ENCODE results near the gene NCOA6.
"Not testable (repeated sequence)": the region's sequence is repeated elsewhere in the genome, so short reads cannot be mapped to it uniquely, and the experiment has no call there.

NCOA6 gene

DNA sequence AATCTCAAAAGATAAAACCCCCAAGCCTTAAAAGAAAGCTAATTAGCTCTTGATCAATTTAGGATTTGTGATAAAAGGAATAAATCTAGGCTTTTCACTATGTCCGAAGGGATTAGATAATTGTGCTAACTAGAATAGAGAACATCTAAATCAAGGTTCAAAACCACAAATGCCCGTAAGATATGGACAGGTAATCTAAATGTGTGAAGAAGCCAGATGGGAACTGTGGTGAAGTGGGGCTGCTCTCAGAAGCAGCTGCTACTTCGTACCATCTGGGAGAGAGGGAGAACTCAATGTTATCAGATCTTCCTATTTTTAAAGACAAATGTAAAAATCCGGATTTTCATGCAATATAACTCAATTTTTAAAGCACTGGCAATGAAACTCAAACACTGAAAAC, 44.2 kb downstream of the NCOA6 start:
- Histone ChIP-seq H3K36me3 (ENCODE audit: insufficient read depth, low read length) (peaks cover 11% of the 10 kb centered on the region; the same call in 1 of the 2 replicates), H3K27ac (ENCODE audit: low read depth, low read length, poor library complexity, severe bottlenecking) (no peak overlapping the region), H3K4me3 (ENCODE audit: low read depth, low read length, poor library complexity, severe bottlenecking) (no peak overlapping the region), H3K4me2 (ENCODE audit: low read length) (no peak overlapping the region), H3K9me3 (ENCODE audit: low read length) (no peaks in the 10 kb centered on the region), H2AFZ (ENCODE audit: low read length) (no peak overlapping the region), H3K9ac (ENCODE audit: low read length) (no peak overlapping the region), H3K4me1 (ENCODE audit: insufficient read depth, low read length, severe bottlenecking) (no peaks in the 10 kb centered on the region), H3K27me3 (ENCODE audit: insufficient read depth, low read length) (no peaks in the 10 kb centered on the region), H3F3A (ENCODE audit: insufficient read depth, low read length) (no peaks in the 10 kb centered on the region), H3K9me2 (ENCODE audit: low read depth, low read length) (no peaks in the 10 kb centered on the region), H4K20me1 (ENCODE audit: insufficient read depth, low read length) (no peaks in the 10 kb centered on the region), H3K79me2 (ENCODE audit: insufficient read depth, low read length) (no peaks in the 10 kb centered on the region)
- TF ChIP-seq EZH2 (IDR thresholded peaks at IDR 0.05; ENCODE audit: borderline replicate concordance, low read length), result no peak
- no peak for TF ChIP-seq CTCF (IDR thresholded peaks at IDR 0.05; ENCODE audit: low read length)

- H3K9me3 ChIP-seq (ENCODE audit: low read length); H3K9ac ChIP-seq (ENCODE audit: low read length); H3F3A ChIP-seq (ENCODE audit: insufficient read depth, low read length); H2AFZ ChIP-seq (ENCODE audit: low read length); H3K27ac ChIP-seq (ENCODE audit: low read depth, low read length, poor library complexity, severe bottlenecking); H3K9me2 ChIP-seq (ENCODE audit: low read depth, low read length); H3K27me3 ChIP-seq (ENCODE audit: insufficient read depth, low read length); H4K20me1 ChIP-seq (ENCODE audit: insufficient read depth, low read length); H3K79me2 ChIP-seq (ENCODE audit: insufficient read depth, low read length); H3K4me3 ChIP-seq (ENCODE audit: low read depth, low read length, poor library complexity, severe bottlenecking); H3K4me1 ChIP-seq (ENCODE audit: insufficient read depth, low read length, severe bottlenecking); H3K4me2 ChIP-seq (ENCODE audit: low read length): not testable (repeated sequence)
- peaks cover 16% of the 10 kb centered on the region; the same call in 1 of the 2 replicates for H3K36me3 ChIP-seq (ENCODE audit: insufficient read depth, low read length)
Measured at GRCh38 chr20:34780291-34780690, 45.2 kb downstream of the NCOA6 start.

DNA sequence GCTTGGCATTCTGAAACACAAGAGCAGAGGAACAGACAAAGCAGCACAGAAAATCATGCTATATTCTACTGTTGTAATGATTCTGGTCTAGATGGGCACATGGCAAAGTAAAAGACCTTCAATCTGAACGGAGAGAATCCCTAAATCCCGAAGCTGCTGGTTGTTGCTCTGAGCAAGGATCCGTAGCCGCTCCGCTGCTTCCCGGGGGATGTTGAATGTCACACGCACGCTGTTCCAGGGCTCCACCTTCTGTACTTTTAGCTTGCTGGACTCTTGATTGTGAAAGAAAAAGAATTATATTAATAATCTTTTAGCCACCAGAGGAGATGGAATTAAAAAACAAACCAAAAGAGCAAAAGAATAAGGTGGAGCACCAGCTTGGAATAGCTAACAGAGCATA, 49.3 kb downstream of the NCOA6 start:
- no peaks in the 10 kb centered on the region for H3K4me1 ChIP-seq (ENCODE audit: insufficient read depth, low read length, severe bottlenecking)
- no peak overlapping the region for H3K9ac ChIP-seq (ENCODE audit: low read length)
- no peaks in the 10 kb centered on the region for H3F3A ChIP-seq (ENCODE audit: insufficient read depth, low read length)
- H3K4me3 ChIP-seq (ENCODE audit: low read depth, low read length, poor library complexity, severe bottlenecking), result no peak overlapping the region
- no peaks in the 10 kb centered on the region for H3K9me2 ChIP-seq (ENCODE audit: low read depth, low read length)
- H2AFZ ChIP-seq (ENCODE audit: low read length), result no peak overlapping the region
- no peaks in the 10 kb centered on the region for H3K79me2 ChIP-seq (ENCODE audit: insufficient read depth, low read length)
- H3K27me3 ChIP-seq (ENCODE audit: insufficient read depth, low read length), result no peaks in the 10 kb centered on the region
- TF ChIP-seq EZH2 (IDR thresholded peaks at IDR 0.05; ENCODE audit: borderline replicate concordance, low read length) (no peak), CTCF (IDR thresholded peaks at IDR 0.05; ENCODE audit: low read length) (no peak)
- no peaks in the 10 kb centered on the region for H3K9me3 ChIP-seq (ENCODE audit: low read length)
- H4K20me1 ChIP-seq (ENCODE audit: insufficient read depth, low read length), result no peaks in the 10 kb centered on the region
- H3K36me3 ChIP-seq (ENCODE audit: insufficient read depth, low read length), result peaks cover 26% of the 10 kb centered on the region; the same call in 1 of the 2 replicates
- H3K27ac ChIP-seq (ENCODE audit: low read depth, low read length, poor library complexity, severe bottlenecking), result no peak overlapping the region
- no peak overlapping the region for H3K4me2 ChIP-seq (ENCODE audit: low read length)

- H3K79me2 ChIP-seq (ENCODE audit: insufficient read depth, low read length), result no peaks in the 10 kb centered on the region
- H3K36me3 ChIP-seq (ENCODE audit: insufficient read depth, low read length), result peaks cover 23% of the 10 kb centered on the region; the same call in 1 of the 2 replicates
Measured at GRCh38 chr20:34774886-34775285, 50.6 kb downstream of the NCOA6 start.

More at GRCh38 chr20:34774886-34775285, 50.6 kb downstream of the NCOA6 start:
- H3K4me2 ChIP-seq (ENCODE audit: low read length), result no peak overlapping the region
- peaks cover 5% of the 10 kb centered on the region for H3K4me1 ChIP-seq (ENCODE audit: insufficient read depth, low read length, severe bottlenecking)
- no peak overlapping the region for H3K27ac ChIP-seq (ENCODE audit: low read depth, low read length, poor library complexity, severe bottlenecking)
- no peaks in the 10 kb centered on the region for H4K20me1 ChIP-seq (ENCODE audit: insufficient read depth, low read length)
- TF ChIP-seq EZH2 (IDR thresholded peaks at IDR 0.05; ENCODE audit: borderline replicate concordance, low read length), result no peak
- TF ChIP-seq CTCF (IDR thresholded peaks at IDR 0.05; ENCODE audit: low read length), result no peak
- H3K27me3 ChIP-seq (ENCODE audit: insufficient read depth, low read length), result no peaks in the 10 kb centered on the region
- no peak overlapping the region for H3K9ac ChIP-seq (ENCODE audit: low read length)
- no peak overlapping the region for H3K4me3 ChIP-seq (ENCODE audit: low read depth, low read length, poor library complexity, severe bottlenecking)
- no peaks in the 10 kb centered on the region for H3F3A ChIP-seq (ENCODE audit: insufficient read depth, low read length)
- no peak overlapping the region for H2AFZ ChIP-seq (ENCODE audit: low read length)
- no peaks in the 10 kb centered on the region for H3K9me3 ChIP-seq (ENCODE audit: low read length)
- no peaks in the 10 kb centered on the region for H3K9me2 ChIP-seq (ENCODE audit: low read depth, low read length)
